NCI-H2029 (cell line): ENCODE measurements around the gene TSSK2.
A peak's percentile ranks its signal among the peaks of the same experiment; 100 is the strongest.

Experiments
- DNase-seq: peaks from one replicate; lab custom pipeline; 2025; lab: John Stamatoyannopoulos, UW

Gene TSSK2

DNA sequence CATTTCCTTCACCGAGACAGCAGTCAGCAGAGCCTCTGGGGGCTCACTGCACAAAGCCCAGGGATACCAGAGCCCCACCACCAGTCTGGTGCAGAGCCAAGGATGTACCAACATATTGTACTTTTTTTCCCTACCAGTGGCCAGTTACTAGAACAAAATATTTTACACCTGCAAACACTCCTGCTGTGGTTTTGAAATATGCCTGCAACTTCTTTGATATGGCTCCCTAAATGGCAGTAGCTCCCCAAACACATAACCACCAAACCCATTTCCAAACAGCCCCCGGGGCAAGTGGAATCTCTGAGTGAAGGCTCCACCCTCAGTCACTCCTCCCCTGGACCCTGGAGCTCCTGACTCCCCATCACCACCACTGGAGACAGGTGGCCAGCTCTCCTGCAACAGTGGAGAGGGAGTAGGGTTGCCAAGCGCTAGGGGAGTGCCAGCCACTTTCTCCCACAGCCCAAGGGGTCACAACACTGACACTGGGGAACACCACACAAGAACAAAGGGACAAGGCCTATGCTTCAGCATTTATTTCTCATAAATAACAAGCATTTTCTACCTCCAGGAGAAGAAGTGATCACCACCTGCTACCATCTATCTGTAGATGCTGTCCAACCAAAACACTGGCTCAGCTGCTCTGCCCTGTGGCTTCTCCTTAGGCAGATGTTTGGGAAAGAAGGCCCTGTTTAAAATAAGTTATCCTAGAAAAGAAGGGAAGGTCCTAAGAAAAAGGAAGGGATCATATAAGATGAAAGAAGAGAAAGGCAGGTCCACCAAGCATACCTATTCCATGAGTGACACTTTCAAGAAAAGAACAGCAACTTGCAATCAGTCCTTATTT is 24.0 kb upstream of the TSSK2 start:
- no peak for DNase-seq

- no peak for DNase-seq
Observed at GRCh38 chr22:19107730-19108074, 23.4 kb upstream of the TSSK2 start.

DNA sequence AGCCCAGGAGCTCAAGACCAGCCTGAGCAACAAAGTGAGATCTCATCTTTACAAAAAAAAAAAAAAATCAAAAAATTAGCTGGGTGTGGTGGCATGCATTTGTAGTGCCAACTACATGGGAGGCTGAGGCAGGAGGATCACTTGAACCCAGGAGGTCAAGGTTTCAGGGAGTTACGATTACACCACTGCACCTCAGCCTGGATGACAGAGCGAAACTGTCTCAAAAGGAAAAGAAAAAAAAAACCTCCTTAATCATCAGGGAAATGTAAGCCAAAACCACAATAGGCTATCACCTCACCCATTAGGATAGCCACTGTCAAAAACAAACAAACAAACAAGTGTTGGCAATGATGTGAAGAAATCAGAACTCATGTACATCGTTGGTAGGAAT is 22.3 kb upstream of the TSSK2 start:
- no peak for DNase-seq

DNA sequence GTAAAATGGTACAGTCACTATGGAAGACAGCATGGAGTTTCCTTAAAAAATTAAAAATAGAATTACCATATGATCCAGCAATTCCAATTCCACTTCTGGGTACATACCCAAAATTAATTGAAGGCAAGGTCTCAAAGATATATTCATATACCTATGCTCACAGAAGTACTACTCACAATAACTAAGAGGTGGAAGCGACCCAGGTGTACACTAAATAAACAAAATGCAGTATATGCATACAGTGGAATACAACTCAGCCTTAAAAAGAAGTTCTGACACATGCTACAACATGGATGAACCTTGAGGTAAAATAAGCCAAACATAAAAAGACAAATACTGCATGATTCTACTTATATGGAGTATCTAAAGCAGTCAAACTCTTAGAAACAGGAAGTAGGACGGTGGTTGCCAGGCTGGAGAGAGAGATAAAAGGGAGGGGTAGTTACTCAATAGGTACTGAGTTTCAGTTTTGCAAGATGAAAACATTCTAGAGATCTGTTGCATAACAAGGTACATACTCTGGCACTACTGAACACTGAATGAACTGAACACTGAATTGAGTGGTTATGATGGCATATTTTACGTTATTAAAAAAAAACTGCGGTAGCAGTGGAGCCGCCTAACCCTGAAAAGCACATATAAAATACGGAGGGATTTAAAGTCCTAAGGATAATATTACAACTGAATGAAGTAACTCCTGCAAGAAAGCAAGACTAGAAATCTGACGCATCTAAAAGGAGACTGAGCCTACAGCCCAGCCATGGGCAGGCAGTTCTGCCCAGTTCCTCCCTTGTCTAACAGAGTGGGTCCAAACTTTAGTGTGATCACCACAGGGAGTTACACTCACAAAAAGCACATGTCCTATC is 21.7 kb upstream of the TSSK2 start:
- DNase-seq: no peak

DNA sequence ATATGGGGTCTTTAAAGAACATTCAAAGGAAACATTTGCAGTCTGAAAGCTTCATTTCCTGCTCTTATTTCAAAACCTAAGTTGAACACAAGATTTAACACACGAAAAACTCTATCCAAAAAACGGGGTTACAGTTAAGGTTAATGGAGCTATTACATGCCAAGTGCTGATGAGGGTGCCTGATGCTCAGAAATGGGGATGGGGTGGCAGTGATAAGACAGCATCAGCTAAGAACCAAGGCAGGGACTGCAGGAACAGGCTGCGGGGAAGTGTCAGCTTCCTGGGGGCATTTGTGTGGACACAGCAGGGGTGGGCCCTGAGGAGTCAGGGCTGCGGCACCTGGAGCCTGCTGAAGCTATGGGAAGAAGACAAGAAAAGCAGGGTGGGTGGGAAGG is 21.0 kb upstream of the TSSK2 start:
- no peak for DNase-seq

DNA sequence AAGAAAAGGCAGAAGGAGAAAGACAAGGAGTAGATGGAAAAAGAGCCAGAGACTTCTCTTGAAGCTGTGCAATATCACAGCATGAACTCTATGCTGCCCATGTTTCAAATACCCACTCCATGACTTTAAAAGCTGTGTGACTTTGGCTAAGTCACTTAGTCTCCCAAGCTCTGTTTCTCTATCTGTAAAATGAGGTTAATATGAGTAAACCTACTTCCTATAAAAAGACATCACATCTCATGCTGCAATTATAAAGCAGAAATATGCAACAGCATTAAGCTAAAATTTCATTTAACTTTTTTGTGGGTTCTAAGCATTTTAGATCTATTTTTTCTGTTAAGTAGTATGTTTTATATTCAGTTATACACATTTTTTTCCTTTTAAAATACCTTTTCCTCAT is 20.5 kb upstream of the TSSK2 start:
- no peak for DNase-seq

GRCh38 chr22:19111140-19111539 is 20.0 kb upstream of the TSSK2 start:
- DNase-seq: no peak

- no peak for DNase-seq
Observed at GRCh38 chr22:19111584-19111983, 19.5 kb upstream of the TSSK2 start.

DNA sequence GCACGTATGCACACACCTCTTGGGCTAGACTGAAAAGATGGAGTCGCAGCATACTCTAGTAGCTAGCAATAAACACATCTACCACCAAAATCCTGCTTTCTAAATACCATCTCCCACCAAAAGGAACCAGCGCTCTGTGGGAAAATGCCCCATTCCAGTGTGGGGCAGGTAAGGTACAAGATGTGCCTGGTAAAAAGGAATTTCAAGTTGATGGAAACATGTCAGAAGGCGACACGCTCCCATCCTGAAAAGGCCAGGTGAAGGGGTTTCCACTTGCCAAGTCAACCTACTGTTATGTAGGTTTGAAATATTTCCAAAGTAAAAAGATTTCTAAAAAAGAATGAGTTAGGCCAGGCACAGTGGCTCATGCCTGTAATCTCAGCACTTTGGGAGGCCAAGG is 17.7 kb upstream of the TSSK2 start:
- no peak for DNase-seq

- no peak for DNase-seq
Observed at GRCh38 chr22:19114984-19115552, 16.0 kb upstream of the TSSK2 start.

- DNase-seq: no peak
Observed at GRCh38 chr22:19115628-19116027, 15.5 kb upstream of the TSSK2 start.

GRCh38 chr22:19117111-19117512 is 14.0 kb upstream of the TSSK2 start:
- peak; percentile 75 for DNase-seq

DNA sequence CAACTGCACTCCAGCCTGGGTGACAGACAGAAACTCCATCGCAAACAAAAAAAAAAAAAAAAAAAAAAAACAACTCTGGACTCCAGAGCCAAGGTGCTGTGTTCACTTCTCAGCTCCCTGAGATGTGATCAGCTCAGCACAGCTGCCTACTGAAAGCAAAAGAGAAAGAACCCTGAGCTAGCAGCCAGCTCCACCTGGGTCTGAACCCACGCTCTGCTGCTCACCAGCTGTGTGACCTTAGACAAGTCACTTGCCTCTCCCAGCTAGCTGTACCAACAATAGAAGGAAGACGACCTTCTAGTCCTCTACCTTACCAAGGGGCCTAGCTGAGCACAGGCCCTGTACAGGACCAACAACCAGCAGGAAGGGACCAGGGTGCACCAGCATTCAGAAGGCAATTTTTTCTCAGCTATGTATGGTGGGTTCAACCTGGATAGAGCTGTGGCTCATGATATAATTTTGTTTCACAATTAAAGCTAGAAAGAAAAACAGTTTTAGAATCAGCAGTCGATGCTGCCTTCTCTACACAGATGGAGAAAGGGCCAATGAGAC is 12.7 kb upstream of the TSSK2 start:
- DNase-seq: no peak

GRCh38 chr22:19119949-19120348 is 11.2 kb upstream of the TSSK2 start:
- no peak for DNase-seq

DNA sequence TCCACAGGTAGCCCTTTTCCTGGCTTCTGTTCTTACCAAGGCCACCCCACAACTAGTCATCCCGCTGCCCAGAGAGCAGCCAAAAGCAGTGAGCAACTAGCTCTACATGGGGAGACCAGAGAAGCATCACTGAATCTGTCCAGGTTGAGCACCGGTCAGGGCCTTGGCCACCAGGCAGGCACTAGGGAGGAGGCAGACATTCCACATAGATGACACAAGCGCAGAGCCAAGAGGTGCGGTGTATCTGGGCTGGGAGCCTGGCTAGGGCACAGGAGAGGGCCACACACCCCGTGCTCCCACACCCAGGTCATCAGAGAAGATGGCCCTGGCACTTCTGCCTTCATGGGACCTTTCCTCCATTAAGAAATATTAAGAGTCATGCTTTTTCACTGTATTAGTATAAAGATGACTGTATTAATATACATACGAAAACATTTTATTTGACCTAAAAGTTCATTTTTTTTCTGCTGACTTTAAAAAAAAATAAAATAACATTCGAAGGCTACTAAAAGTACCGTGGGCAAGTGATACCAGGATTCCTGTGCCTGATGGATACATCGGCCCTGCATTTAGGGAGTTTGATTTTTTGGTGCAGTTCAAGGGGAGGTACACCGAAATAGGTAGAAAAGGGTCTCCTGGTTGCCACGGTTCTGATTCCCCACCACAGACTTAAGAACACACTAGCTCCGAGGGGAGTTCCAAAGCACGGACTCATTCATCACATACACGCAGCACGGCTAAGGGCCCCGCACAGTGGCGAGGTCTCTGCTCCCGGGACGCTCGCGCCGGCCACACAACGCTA is 10.1 kb upstream of the TSSK2 start:
- DNase-seq: no peak

- no peak for DNase-seq
Observed at GRCh38 chr22:19121631-19122142, 9.4 kb upstream of the TSSK2 start.

DNA sequence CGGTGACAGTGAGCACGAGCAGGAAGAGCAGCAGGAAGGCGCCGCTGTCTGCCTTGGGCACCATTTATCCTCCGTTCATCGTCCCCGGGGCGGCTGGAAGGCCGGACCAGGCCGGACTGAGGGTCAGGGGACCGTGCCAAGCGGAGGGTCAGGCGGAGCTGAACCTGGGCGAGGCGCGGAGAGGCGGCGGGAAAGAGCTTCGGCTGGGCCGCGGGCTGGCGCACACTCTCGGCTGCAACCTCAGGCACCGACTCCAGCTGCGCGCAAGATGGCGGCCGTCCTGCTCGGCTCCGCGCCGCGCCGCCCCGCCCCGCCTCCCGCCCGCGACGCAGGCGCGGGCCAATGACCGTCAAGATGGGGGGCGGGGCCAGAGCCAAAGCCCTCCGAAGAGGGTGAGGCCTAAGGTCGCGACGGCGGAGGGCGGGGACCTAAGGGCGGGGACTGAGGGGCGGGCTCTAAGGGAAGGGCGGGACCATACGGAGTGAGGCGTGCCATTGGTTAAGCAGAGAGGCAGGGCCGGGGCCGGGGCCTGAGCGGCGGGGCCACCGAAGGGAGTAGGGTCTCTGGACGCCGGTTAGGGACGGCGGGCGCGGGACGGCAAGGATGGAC is 8.9 kb upstream of the TSSK2 start, which contains the start of gene DGCR2:
Gene DGCR2, minus strand, starts transcription at position 270 of the 609 bp plus-strand sequence. Its CDS starts 206 bp downstream, at position 64.
- peak; percentile 93 for DNase-seq

- no peak for DNase-seq
Observed at GRCh38 chr22:19122752-19123492, 8.2 kb upstream of the TSSK2 start.

- DNase-seq: no peak
Observed at GRCh38 chr22:19123936-19124335, 7.2 kb upstream of the TSSK2 start.

GRCh38 chr22:19124377-19124776 is 6.7 kb upstream of the TSSK2 start:
- no peak for DNase-seq
